B cell (primary cell): ENCODE measurements around the gene ZDHHC14.

Experiments used
- CTCF ChIP-seq: fragments of 200-600 bp; IDR thresholded peaks from one replicate; pipeline ENCODE4 v1.8.0; 2022; ENCODE audit warnings: antibody characterized with exemption, mild to moderate bottlenecking
- EZH2 ChIP-seq: IDR thresholded peaks from 2 replicates; pipeline ENCODE4 v1.6.1; 2012; ENCODE audit warnings: borderline replicate concordance, low read depth, mild to moderate bottlenecking, moderate library complexity, low read length; ENCODE audit not compliant: insufficient read depth, poor library complexity, severe bottlenecking

DNA sequence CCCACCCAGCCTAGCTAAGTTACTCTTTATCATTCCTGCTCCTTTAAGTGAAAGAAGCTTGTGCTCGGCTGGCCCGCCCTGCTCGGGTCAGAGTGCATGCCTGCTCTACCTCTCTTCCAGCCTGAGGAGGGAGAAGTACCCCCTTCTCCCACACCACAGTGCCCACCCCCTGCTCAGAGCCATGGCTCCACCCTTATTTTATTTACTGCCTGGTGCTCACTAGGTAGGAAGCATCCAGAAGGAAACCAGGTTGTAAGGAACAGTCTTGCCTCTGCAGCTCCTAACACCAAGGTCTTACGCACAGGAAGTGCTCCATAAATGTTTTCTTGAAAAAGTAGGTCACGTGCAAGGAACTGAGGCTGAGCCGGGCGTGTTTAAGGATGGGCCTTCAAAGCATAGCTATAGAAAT, 336.4 kb downstream of the ZDHHC14 start:
- no peak for TF ChIP-seq CTCF
- TF ChIP-seq EZH2, result no peak
